GM12878 (cell line): ENCODE data around the gene MICALL1. TPM values are rescaled to one million over a fixed set of nuclear protein-coding genes. Genes with fewer than 3 reads are reported as not detected.

ENCODE experiments used
- BHLHE40 ChIP-seq, 2 experiments: fragments of 450-650 bp in 1 of 2; IDR thresholded peaks; 2 replicates each; pipeline ENCODE4 v1.6.1; 2011 to 2017; ENCODE audit warnings: low read depth in 2 of 2, borderline replicate concordance in 1 of 2, improper control_type of control experiment in 1 of 2, low read length in 1 of 2, mild to moderate bottlenecking in 1 of 2
- EZH2 ChIP-seq: IDR thresholded peaks from 2 replicates; pipeline ENCODE4 v1.6.1; 2012; ENCODE audit warnings: low read depth, mild to moderate bottlenecking, control low read depth, inconsistent platforms, low read length, borderline replicate concordance; ENCODE audit not compliant: control insufficient read depth
- HSF1 ChIP-seq: fragments of 150-350 bp; IDR thresholded peaks from 2 replicates; pipeline ENCODE4 v1.6.1; 2014; ENCODE audit warnings: mild to moderate bottlenecking, low read depth, low read length
- IKZF1 ChIP-seq: fragments of 450-650 bp; conservative IDR thresholded peaks from 2 replicates; pipeline ENCODE4 v1.6.1; 2017; ENCODE audit warnings: antibody characterized with exemption, mild to moderate bottlenecking
- MEF2B ChIP-seq: fragments of 450-650 bp; IDR thresholded peaks from 2 replicates; pipeline ENCODE4 v1.6.1; 2018; ENCODE audit warnings: mild to moderate bottlenecking, moderate library complexity; ENCODE audit not compliant: partially characterized antibody, poor library complexity, severe bottlenecking
- PKNOX1 ChIP-seq: fragments of 450-650 bp; IDR thresholded peaks from 2 replicates; pipeline ENCODE4 v1.6.1; 2016; ENCODE audit warnings: mild to moderate bottlenecking
- POLR2A ChIP-seq: IDR thresholded peaks from 2 replicates; pipeline ENCODE4 v1.6.1; 2011; ENCODE audit warnings: low read depth, mild to moderate bottlenecking, low read length
- SIN3A ChIP-seq: IDR thresholded peaks from 2 replicates; pipeline ENCODE4 v1.6.1; 2012; ENCODE audit warnings: low read depth, low read length, improper control_type of control experiment
- SMARCA5 ChIP-seq: fragments of 450-650 bp; IDR thresholded peaks from 2 replicates; pipeline ENCODE4 v1.6.1; 2017; ENCODE audit warnings: mild to moderate bottlenecking
- STAT3 ChIP-seq: IDR thresholded peaks from 2 replicates; pipeline ENCODE4 v1.6.1; 2011; ENCODE audit warnings: low read depth, low read length, improper control_type of control experiment
- SUZ12 ChIP-seq: fragments of 200-600 bp; sonication (generic); IDR thresholded peaks from one replicate; pipeline ENCODE4 v1.6.1; 2018; ENCODE audit warnings: antibody characterized with exemption, mild to moderate bottlenecking; ENCODE audit not compliant: unreplicated experiment
- TCF7 ChIP-seq: IDR thresholded peaks from 2 replicates; pipeline ENCODE4 v1.6.1; 2014; ENCODE audit warnings: antibody characterized with exemption, borderline replicate concordance
- polyA plus RNA-seq, 11 experiments: library from polyadenylated mRNA; depleted of rRNA in 4 of 11; unstranded in 6 of 11; stranded (reverse) in 5 of 11; fragments of >200 nt; fragmentation: Nextera tagmentation in 4 of 11; fragmentation: Illumina TruSeq in 1 of 11; extraction: Ambion mirVana in 4 of 11; extraction: Trizol in 1 of 11; gene quantifications; 1 replicate in 1 of 11; 2 replicates in 10 of 11; pipeline versions ENCODE4 v1.2.1 to v1.2.3, GENCODE V29; 2011 to 2016; ENCODE audit warnings: inconsistent platforms in 2 of 11, missing spikeins in 2 of 11, low read depth in 1 of 11
- total RNA-seq, 4 experiments: library from RNA; depleted of rRNA in 3 of 4; stranded (reverse); fragments of >200 nt in 3 of 4; fragmentation: Illumina TruSeq in 1 of 4; extraction: Trizol in 1 of 4; gene quantifications; 2 replicates each; pipeline versions ENCODE4 v1.2.1 to v1.2.3, GENCODE V29; 2013 to 2021

MICALL1 gene
- total and polyA plus RNA-seq, 10 of the 15 experiments (the other 5 are each of a cell fraction or from before 2014, with no cell fraction given), result 0.72 to 30.7 (median 7.8) TPM

GRCh38 chr22:37906364-37907008 is 389 bp downstream of the MICALL1 start (continued):
- TF ChIP-seq SIN3A, result 0 out of 2 replicates have a peak, but pooled peaks have one; percentile 17
- peak; percentile 52 for TF ChIP-seq MEF2B
- no peak for TF ChIP-seq STAT3
- no peak for TF ChIP-seq SUZ12
- no peak for TF ChIP-seq HSF1
- peak; percentile 66 for TF ChIP-seq POLR2A
- 0 out of 2 replicates have a peak, but pooled peaks have one; percentile 54 for TF ChIP-seq SMARCA5
- TF ChIP-seq PKNOX1, result no peak
- peak; percentile 73 for TF ChIP-seq IKZF1
- TF ChIP-seq EZH2, result no peak
- TF ChIP-seq BHLHE40 (IDR thresholded peaks at IDR 0.05; ENCODE audit: borderline replicate concordance in 1 of 2, low read depth in 2 of 2, low read length in 1 of 2), result no peak
- no peak for TF ChIP-seq TCF7
- TF ChIP-seq, all 136 proteins: peak for 10
